CD4-positive, alpha-beta memory T cell (primary cell): Measurements from ENCODE around the gene USH1G. TPM values are rescaled to one million over a fixed set of nuclear protein-coding genes. Genes with fewer than 3 reads are reported as not detected.

ENCODE experiments used
- CTCF ChIA-PET: fragments of 350-600 bp; sonication (Branson Sonifier 250); formaldehyde crosslinking; loops from one replicate; lab custom pipeline; 2021; ENCODE audit warnings: inconsistent platforms; ENCODE audit not compliant: partially characterized antibody; lab: Charles Lee
- POLR2A ChIA-PET: fragments of 350-600 bp; sonication (Branson Sonifier 250); formaldehyde crosslinking; loops from one replicate; lab custom pipeline; 2021; ENCODE audit not compliant: partially characterized antibody; lab: Charles Lee
- DNase-seq, 5 donors: peaks; one replicate each; pipeline versions ENCODE4 v3.0.0 to v3.0.0-alpha.2; 2020 to 2022; ENCODE audit warnings: mixed read lengths in 1 of 5
- H3K27ac ChIP-seq: one replicate; pipeline ENCODE4 v1.7.0; 2013; ENCODE audit warnings: low read depth, low read length
- H3K27me3 ChIP-seq: 2 replicates; pipeline ENCODE4 v1.7.0; 2013; ENCODE audit warnings: mild to moderate bottlenecking, low read length, moderate library complexity; ENCODE audit not compliant: insufficient read depth
- H3K36me3 ChIP-seq: 2 replicates; pipeline ENCODE4 v1.7.0; 2013; ENCODE audit warnings: mild to moderate bottlenecking, low read length, moderate library complexity; ENCODE audit not compliant: insufficient read depth
- H3K4me1 ChIP-seq: 2 replicates; pipeline ENCODE4 v1.7.0; 2013; ENCODE audit warnings: mild to moderate bottlenecking, low read length, moderate library complexity; ENCODE audit not compliant: insufficient read depth
- H3K4me3 ChIP-seq, 2 donors: one replicate each; pipeline ENCODE4 v1.7.0; 2013; ENCODE audit warnings: low read length in 2 of 2, mild to moderate bottlenecking in 1 of 2
- H3K9me3 ChIP-seq, 2 donors: one replicate each; pipeline ENCODE4 v1.7.0; 2013; ENCODE audit warnings: low read length in 2 of 2, control low read depth in 1 of 2; ENCODE audit not compliant: control insufficient read depth in 1 of 2
- H3K27ac Mint-ChIP-seq, 7 donors: one replicate each; pipeline ENCODE4 v1.8.0; 2020 to 2021; ENCODE audit warnings: mixed read lengths in 7 of 7, mild to moderate bottlenecking in 6 of 7, inconsistent platforms in 3 of 7, moderate library complexity in 3 of 7
- H3K27me3 Mint-ChIP-seq, 2 donors: one replicate each; pipeline ENCODE4 v1.8.0; 2020 to 2021; ENCODE audit warnings: mixed read lengths in 2 of 2
- H3K36me3 Mint-ChIP-seq, 2 donors: one replicate each; pipeline ENCODE4 v1.8.0; 2020 to 2021; ENCODE audit warnings: mixed read lengths in 2 of 2, inconsistent platforms in 1 of 2, mild to moderate bottlenecking in 1 of 2
- H3K4me1 Mint-ChIP-seq, 4 donors: one replicate each; pipeline ENCODE4 v1.8.0; 2020 to 2021; ENCODE audit warnings: mixed read lengths in 4 of 4, mild to moderate bottlenecking in 1 of 4
- H3K4me3 Mint-ChIP-seq, 8 donors: one replicate each; pipeline ENCODE4 v1.8.0; 2020 to 2021; ENCODE audit warnings: mixed read lengths in 8 of 8, mild to moderate bottlenecking in 7 of 8, moderate library complexity in 6 of 8, inconsistent platforms in 3 of 8
- H3K9me3 Mint-ChIP-seq, 8 donors: one replicate each; pipeline ENCODE4 v1.8.0; 2020 to 2021; ENCODE audit warnings: mixed read lengths in 8 of 8, mild to moderate bottlenecking in 5 of 8, inconsistent platforms in 3 of 8, moderate library complexity in 1 of 8
- intact Hi-C: fragments of 100-400 bp; cut with micrococcal nuclease; formaldehyde crosslinking; loops from one replicate; pipeline ENCODE4 v1.15.1; 2023
- polyA plus RNA-seq, 2 donors: library from polyadenylated mRNA; unstranded; fragments of 300-500 nt; fragmentation: Illumina TruSeq; gene quantifications; one replicate each; pipeline ENCODE4 v1.2.3, GENCODE V29; 2021
- total RNA-seq, 2 experiments: library from RNA; stranded (reverse); gene quantifications; one replicate each; pipeline ENCODE4 v1.2.3, GENCODE V29; 2021

The USH1G gene
- total and polyA plus RNA-seq, 4 experiments from 2014 or later = not detected

DNA sequence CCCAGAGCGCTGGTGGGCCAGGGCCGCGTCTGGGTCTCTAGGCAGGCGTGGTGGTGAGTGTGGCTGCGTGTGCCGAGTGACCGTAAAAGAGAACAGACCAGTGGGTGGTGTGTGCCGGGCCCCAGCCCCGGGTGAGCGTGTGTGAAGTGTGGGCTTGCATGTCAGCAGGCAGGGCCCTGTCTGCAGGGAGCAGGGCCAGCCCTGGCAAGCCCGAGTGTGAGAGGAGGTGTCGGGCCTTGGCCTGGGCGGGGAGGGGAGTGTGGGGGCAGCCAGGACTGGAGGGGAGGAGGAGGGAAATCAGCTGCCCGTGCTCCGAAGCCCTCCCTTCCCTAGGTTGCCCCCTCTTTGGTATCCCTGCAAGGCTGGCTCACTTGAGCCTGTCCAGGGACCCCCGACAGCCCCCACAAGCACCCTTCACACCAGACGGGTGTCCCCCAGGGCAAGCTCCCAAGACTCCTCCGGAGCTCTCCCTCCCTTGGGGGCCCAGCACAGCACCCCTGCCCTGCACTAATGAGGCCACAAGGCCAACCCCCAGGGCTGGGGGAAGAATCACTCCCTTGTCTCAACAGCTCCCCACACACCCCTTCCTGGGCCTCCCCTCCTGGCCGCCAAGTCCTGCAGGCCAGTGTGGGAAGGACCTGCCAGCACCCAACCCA is 1.9 kb downstream of the USH1G start:
- Histone ChIP-seq H3K4me3 (no peak overlapping the region), H3K27ac (no peak overlapping the region), H3K27me3 (peaks cover 32% of the 10 kb centered on the region), H3K4me1 (peaks cover 18% of the 10 kb centered on the region), H3K36me3 (no peaks in the 10 kb centered on the region), H3K9me3 (no peaks in the 10 kb centered on the region)
- Mint-ChIP-seq H3K36me3 (no peaks in the 10 kb centered on the region), H3K9me3 (no peaks in the 10 kb centered on the region), H3K4me1 (peaks cover 1 to 17% (median 11%) of the 10 kb centered on the region in 4 donors), H3K27ac (no peak overlapping the region), H3K4me3 (peak overlapping the region in 2 of 8 donors; percentile 25 to 57), H3K27me3 (peaks cover 29 to 42% of the 10 kb centered on the region in 2 donors)
- CTCF ChIA-PET = interaction anchor here (0.7 to 1.0 kb wide), 3 partner anchors 37 to 131 kb away, joined by 3 read pairs; no protein-coding TSS in a partner anchor
- POLR2A ChIA-PET = no interaction called here
- intact Hi-C loops = no loop called here
- no peak for DNase-seq

DNA sequence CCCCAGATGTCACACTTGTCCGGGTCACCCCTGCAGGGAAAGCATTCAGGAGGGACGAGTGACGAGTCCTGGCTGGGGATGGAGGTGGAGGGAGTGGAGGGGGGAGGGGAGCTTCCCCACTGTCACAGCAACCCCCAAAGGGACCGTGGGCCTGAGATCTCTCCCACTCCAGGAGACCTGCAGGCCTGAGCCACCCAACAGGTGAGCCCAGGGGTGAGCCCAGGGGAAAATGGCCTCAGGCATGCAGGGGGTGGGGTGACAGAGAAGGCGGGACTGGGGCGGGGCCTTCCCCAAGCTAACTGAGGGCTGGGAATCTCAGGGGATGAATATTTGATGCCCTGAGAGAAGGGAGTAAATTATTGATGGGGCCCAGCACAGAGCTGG is 2.4 kb downstream of the USH1G start:
- Histone ChIP-seq H3K9me3 (no peaks in the 10 kb centered on the region), H3K27me3 (peaks cover 31% of the 10 kb centered on the region), H3K4me3 (no peak overlapping the region), H3K4me1 (peaks cover 18% of the 10 kb centered on the region), H3K27ac (no peak overlapping the region), H3K36me3 (no peaks in the 10 kb centered on the region)
- peaks cover 26 to 39% of the 10 kb centered on the region in 2 donors for H3K27me3 Mint-ChIP-seq
- H3K36me3 Mint-ChIP-seq = no peaks in the 10 kb centered on the region
- POLR2A ChIA-PET = no interaction called here
- peaks cover 1 to 17% (median 11%) of the 10 kb centered on the region in 4 donors for H3K4me1 Mint-ChIP-seq
- intact Hi-C loops = no loop called here
- H3K4me3 Mint-ChIP-seq = peak overlapping the region in 2 of 8 donors; percentile 25 to 57
- no peak for DNase-seq
- CTCF ChIA-PET = interaction anchor here (0.7 kb wide), 1 partner anchor 38 kb away, joined by 3 read pairs; no protein-coding TSS in a partner anchor
- no peak overlapping the region for H3K27ac Mint-ChIP-seq
- no peaks in the 10 kb centered on the region for H3K9me3 Mint-ChIP-seq

DNA sequence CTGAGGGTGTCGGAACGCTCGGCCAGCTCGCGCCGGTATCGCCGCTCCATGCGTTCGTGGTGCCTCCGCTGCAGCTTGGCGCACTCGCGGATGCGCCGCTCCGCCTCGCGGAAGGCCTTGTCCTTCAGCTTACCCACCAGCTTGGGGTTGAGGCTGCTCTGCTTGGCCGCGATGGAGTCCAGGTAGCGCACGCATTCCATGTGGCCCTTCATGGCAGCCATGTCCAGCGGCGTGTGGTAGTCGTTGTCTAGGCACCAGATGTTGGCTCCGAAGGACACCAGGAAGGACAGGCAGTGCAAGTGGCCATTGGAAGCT is 2.8 kb downstream of the USH1G start:
- H3K4me3 ChIP-seq = no peak overlapping the region
- intact Hi-C loops = no loop called here
- Mint-ChIP-seq H3K9me3 (no peaks in the 10 kb centered on the region), H3K4me1 (peaks cover 1 to 17% (median 9%) of the 10 kb centered on the region in 4 donors), H3K36me3 (no peaks in the 10 kb centered on the region), H3K27ac (no peak overlapping the region), H3K27me3 (peaks cover 22 to 36% of the 10 kb centered on the region in 2 donors), H3K4me3 (peak overlapping the region in 1 of 8 donors; percentile 15)
- no peaks in the 10 kb centered on the region for H3K9me3 ChIP-seq
- H3K36me3 ChIP-seq = no peaks in the 10 kb centered on the region
- no peak overlapping the region for H3K27ac ChIP-seq
- peaks cover 18% of the 10 kb centered on the region for H3K4me1 ChIP-seq
- no peak for DNase-seq
- H3K27me3 ChIP-seq = peaks cover 27% of the 10 kb centered on the region
- POLR2A ChIA-PET = no interaction called here
- CTCF ChIA-PET = no interaction called here

DNA sequence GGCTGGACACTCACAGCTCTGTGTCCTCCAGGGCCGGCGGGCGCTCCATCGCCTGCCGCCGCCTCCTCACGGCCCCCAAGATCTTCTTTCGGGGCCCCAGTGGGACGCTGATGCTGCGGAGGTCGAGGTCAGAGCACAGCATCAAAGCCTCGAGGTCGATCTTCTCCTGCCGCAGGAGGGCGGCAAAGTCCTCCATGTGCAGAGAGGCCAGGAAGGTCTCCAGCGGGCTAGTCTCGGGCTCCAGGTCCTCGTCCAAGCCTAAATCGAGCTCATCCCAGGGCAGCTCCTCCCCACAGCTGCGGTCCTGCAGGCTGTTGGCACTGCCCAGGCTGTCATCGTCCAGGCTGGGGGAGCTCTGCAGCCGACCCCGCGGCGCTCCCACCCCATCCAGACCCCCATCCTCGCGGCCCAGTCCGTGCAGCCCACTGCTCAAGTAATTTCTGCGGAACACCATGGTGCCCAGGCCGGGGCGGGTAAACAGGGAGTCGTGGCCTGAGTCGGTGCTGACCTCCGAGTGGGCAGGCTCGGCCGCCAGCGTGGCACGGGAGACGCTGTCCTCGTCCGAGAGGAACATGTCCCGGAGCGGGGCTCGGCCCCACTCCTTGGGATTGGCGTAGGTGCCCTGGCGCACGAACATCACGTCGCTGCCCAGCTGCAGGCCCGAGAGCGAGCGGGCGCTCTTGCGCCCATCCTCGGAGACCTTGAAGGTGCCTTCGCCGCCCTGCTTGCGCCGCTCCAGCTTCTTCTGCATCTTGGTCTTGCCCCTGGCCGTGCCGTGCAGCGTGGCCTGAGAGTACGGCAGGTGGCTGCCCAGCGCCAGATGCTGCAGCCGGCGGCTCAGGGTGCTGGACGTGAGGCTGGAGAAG is 3.4 kb downstream of the USH1G start:
- intact Hi-C loops = no loop called here
- Histone ChIP-seq H3K36me3 (no peaks in the 10 kb centered on the region), H3K9me3 (no peaks in the 10 kb centered on the region), H3K4me3 (no peak overlapping the region), H3K4me1 (peaks cover 15% of the 10 kb centered on the region), H3K27ac (no peak overlapping the region), H3K27me3 (peaks cover 22% of the 10 kb centered on the region)
- H3K4me3 Mint-ChIP-seq = no peak overlapping the region
- no peaks in the 10 kb centered on the region for H3K36me3 Mint-ChIP-seq
- H3K27me3 Mint-ChIP-seq = peaks cover 17 to 30% of the 10 kb centered on the region in 2 donors
- DNase-seq = no peak
- no peak overlapping the region for H3K27ac Mint-ChIP-seq
- ChIA-PET CTCF (interaction anchor here (0.6 to 1.7 kb wide), 3 partner anchors 39 to 170 kb away, joined by 3 to 6 read pairs (median 4); no protein-coding TSS in a partner anchor), POLR2A (no interaction called here)
- peaks cover 0 to 2% (median 0%) of the 10 kb centered on the region in 8 donors for H3K9me3 Mint-ChIP-seq
- H3K4me1 Mint-ChIP-seq = peaks cover 1 to 16% (median 5%) of the 10 kb centered on the region in 4 donors

DNA sequence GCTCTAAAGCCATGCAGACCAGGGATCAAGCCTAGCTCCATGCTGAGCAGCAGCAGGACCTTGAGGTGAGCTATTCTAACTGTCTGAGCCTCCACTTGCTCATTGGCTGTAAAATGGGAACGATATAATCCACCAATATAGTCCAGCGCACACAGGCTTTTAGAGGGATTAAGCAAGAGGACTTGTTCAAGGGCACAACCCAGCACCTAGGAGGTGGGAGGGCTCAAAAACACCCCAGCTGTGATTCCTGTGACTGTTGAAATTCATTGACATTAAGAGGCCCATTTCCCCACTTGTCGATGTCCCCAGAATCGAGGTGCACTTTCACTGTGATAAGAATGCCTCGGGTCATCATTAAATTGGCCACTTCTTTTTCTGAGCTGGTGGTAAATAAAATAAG is 4.1 kb downstream of the USH1G start:
- H3K9me3 Mint-ChIP-seq = peaks cover 0 to 2% (median 0%) of the 10 kb centered on the region in 8 donors
- no peak overlapping the region for H3K4me3 Mint-ChIP-seq
- peak overlapping the region in 1 of 7 donors; percentile 52 for H3K27ac Mint-ChIP-seq
- no peak for DNase-seq
- ChIA-PET CTCF (interaction anchor here (1.5 to 1.7 kb wide), 2 partner anchors 39 to 42 kb away, joined by 4 to 6 read pairs; no protein-coding TSS in a partner anchor), POLR2A (no interaction called here)
- H3K4me3 ChIP-seq = no peak overlapping the region
- H3K36me3 ChIP-seq = no peaks in the 10 kb centered on the region
- H3K9me3 ChIP-seq = no peaks in the 10 kb centered on the region
- peaks cover 0 to 8% (median 3%) of the 10 kb centered on the region in 4 donors for H3K4me1 Mint-ChIP-seq
- H3K27me3 Mint-ChIP-seq = peaks cover 13 to 29% of the 10 kb centered on the region in 2 donors
- peaks cover 15% of the 10 kb centered on the region for H3K27me3 ChIP-seq
- H3K36me3 Mint-ChIP-seq = no peaks in the 10 kb centered on the region
- no peak overlapping the region for H3K27ac ChIP-seq
- intact Hi-C loops = no loop called here
- H3K4me1 ChIP-seq = peaks cover 8% of the 10 kb centered on the region

DNA sequence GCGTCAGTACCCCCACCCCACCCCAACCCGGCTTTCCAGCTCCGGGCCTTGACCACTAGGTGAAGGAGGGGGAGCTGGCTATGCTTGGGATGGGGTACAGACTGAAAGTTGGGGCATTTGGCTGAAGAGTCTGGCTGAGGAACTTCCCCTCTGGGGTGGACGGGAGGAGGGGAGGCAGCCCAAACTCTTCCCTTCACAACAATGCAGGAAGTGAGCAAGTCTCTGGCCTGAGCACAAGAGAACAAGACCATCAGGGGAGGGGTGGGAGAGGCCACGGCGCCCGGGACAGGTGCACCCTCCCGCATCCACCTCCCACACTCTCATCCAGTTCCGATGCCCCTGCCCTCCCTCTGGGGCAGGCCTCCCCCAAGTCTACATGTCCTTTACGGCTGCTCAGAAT is 5.6 kb downstream of the USH1G start:
- intact Hi-C loops = no loop called here
- peaks cover 0 to 2% (median under 1%) of the 10 kb centered on the region in 4 donors for H3K4me1 Mint-ChIP-seq
- Histone ChIP-seq H3K4me1 (no peaks in the 10 kb centered on the region), H3K27me3 (peaks cover 8% of the 10 kb centered on the region), H3K4me3 (no peak overlapping the region), H3K9me3 (no peaks in the 10 kb centered on the region), H3K36me3 (no peaks in the 10 kb centered on the region), H3K27ac (no peak overlapping the region)
- H3K27me3 Mint-ChIP-seq = peaks cover 8 to 24% of the 10 kb centered on the region in 2 donors
- ChIA-PET POLR2A (no interaction called here), CTCF (no interaction called here)
- H3K27ac Mint-ChIP-seq = no peak overlapping the region
- H3K9me3 Mint-ChIP-seq = peaks cover 0 to 2% (median 0%) of the 10 kb centered on the region in 8 donors
- no peaks in the 10 kb centered on the region for H3K36me3 Mint-ChIP-seq
- H3K4me3 Mint-ChIP-seq = no peak overlapping the region
- DNase-seq = no peak

DNA sequence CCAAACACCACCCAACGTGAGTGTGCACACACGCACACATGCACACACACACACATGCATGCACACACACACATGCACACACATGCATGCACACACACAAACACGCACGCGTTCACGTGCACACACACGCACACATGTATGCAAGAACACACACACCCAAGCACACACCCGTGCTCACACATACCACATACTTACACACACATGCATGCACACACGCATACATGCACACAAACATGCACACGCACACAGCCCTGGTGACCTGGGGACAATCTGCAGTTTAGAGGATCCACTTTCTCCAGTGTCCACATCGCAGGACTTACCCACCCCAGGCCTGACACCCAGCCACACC is 6.2 kb downstream of the USH1G start:
- Mint-ChIP-seq H3K36me3 (no peaks in the 10 kb centered on the region), H3K27ac (no peak overlapping the region), H3K4me1 (peaks cover 0 to 2% (median 0%) of the 10 kb centered on the region in 4 donors), H3K4me3 (no peak overlapping the region), H3K27me3 (peaks cover 7 to 21% of the 10 kb centered on the region in 2 donors), H3K9me3 (peaks cover 0 to 2% (median 0%) of the 10 kb centered on the region in 8 donors)
- H3K4me1 ChIP-seq = no peaks in the 10 kb centered on the region
- H3K9me3 ChIP-seq = no peaks in the 10 kb centered on the region
- no peaks in the 10 kb centered on the region for H3K36me3 ChIP-seq
- H3K27ac ChIP-seq = no peak overlapping the region
- ChIA-PET POLR2A (no interaction called here), CTCF (no interaction called here)
- H3K4me3 ChIP-seq = no peak overlapping the region
- DNase-seq = no peak
- H3K27me3 ChIP-seq = peaks cover 7% of the 10 kb centered on the region
- intact Hi-C loops = no loop called here
